ENCODE data around the gene LIMA1.
A peak's percentile ranks its signal among the peaks of the same experiment; 100 is the strongest.
"Not testable (repeated sequence)": the region's sequence is repeated elsewhere in the genome, so short reads cannot be mapped to it uniquely, and the experiment has no call there.

LIMA1 gene

GRCh38 chr12:50185301-50185895 is 97.9 kb downstream of the LIMA1 start:
- DNase-seq: no peak

GRCh38 chr12:50184261-50184660 is 99.1 kb downstream of the LIMA1 start:
- no peak for DNase-seq

- peak in 1 of 3 experiments; percentile 35 for DNase-seq
These were observed 100.9 kb downstream of the LIMA1 start for GRCh38 chr12:50182461-50182860.

- DNase-seq: no peak
These were observed 101.6 kb downstream of the LIMA1 start for GRCh38 chr12:50181691-50182090.

- no peak for DNase-seq
These were observed 107.6 kb downstream of the LIMA1 start for GRCh38 chr12:50175716-50176026.

- DNase-seq: peak; percentile 52 to 88 (median 81)
These were observed 108.2 kb downstream of the LIMA1 start for GRCh38 chr12:50174971-50175715.

- peak; percentile 98 to 100 (median 99) for DNase-seq
These were observed 116.1 kb downstream of the LIMA1 start, which contains the start of gene CERS5 for GRCh38 chr12:50167049-50167828. Gene CERS5, minus strand, starts transcription at chr12:50167369. Its CDS starts 72 bp downstream, at chr12:50167297.

GRCh38 chr12:50166799-50167048 is 116.6 kb downstream of the LIMA1 start:
- DNase-seq: no peak

GRCh38 chr12:50164963-50165362 is 118.4 kb downstream of the LIMA1 start:
- no peak for DNase-seq

GRCh38 chr12:50162230-50162629 is 121.1 kb downstream of the LIMA1 start:
- no peak for DNase-seq

- DNase-seq: no peak
These were observed 122.7 kb downstream of the LIMA1 start for GRCh38 chr12:50160643-50161042.

GRCh38 chr12:50157259-50157658 is 126.1 kb downstream of the LIMA1 start:
- DNase-seq: no peak

- DNase-seq: no peak
These were observed 126.7 kb downstream of the LIMA1 start for GRCh38 chr12:50156641-50157040.

- not testable (repeated sequence) for DNase-seq
These were observed 128.4 kb downstream of the LIMA1 start for GRCh38 chr12:50154947-50155346.

- no peak for DNase-seq
These were observed 132.2 kb downstream of the LIMA1 start for GRCh38 chr12:50151047-50151687.

GRCh38 chr12:50149311-50149710 is 134.0 kb downstream of the LIMA1 start:
- DNase-seq: no peak

GRCh38 chr12:50148011-50148410 is 135.3 kb downstream of the LIMA1 start:
- DNase-seq: not testable (repeated sequence)

- DNase-seq: no peak
These were observed 136.0 kb downstream of the LIMA1 start for GRCh38 chr12:50147281-50147680.

- no peak for DNase-seq
These were observed 137.9 kb downstream of the LIMA1 start for GRCh38 chr12:50145439-50145838.

- DNase-seq: no peak
These were observed 140.3 kb downstream of the LIMA1 start for GRCh38 chr12:50142993-50143392.

- peak in 2 of 3 experiments; percentile 40 to 50 for DNase-seq
These were observed 150.7 kb downstream of the LIMA1 start for GRCh38 chr12:50132505-50133135.

- DNase-seq: no peak
These were observed 154.0 kb downstream of the LIMA1 start for GRCh38 chr12:50129290-50129689.

- peak in 2 of 3 experiments; percentile 70 to 78 for DNase-seq
These were observed 155.8 kb downstream of the LIMA1 start for GRCh38 chr12:50127546-50127945.

All from NCI-H1417 (cell line).